ENCODE results near the gene HS3ST6. TPM values are rescaled to one million over a fixed set of nuclear protein-coding genes. Genes with fewer than 3 reads are reported as not detected.

The HS3ST6 gene
- total and polyA plus RNA-seq, 2 experiments from 2014 or later: 0.41 TPM; not detected in 1

GRCh38 chr16:1903220-1903574 is 15.0 kb downstream of the HS3ST6 start:
- Histone ChIP-seq H4K20me1 (ENCODE audit: insufficient read depth, poor library complexity, severe bottlenecking) (no peaks in the 10 kb centered on the region), H3K4me2 (no peak overlapping the region), H3K4me3 (no peak overlapping the region), H3K36me3 (replicated peaks; ENCODE audit: insufficient read depth, low read depth) (no peaks in the 10 kb centered on the region), H2AFZ (no peak overlapping the region), H3K4me1 (ENCODE audit: insufficient read depth) (peaks cover 3% of the 10 kb centered on the region), H3K27me3 (no peaks in the 10 kb centered on the region), H3K27ac (no peak overlapping the region), H3K9me3 (ENCODE audit: low read depth) (no peaks in the 10 kb centered on the region), H3K9me2 (replicated peaks; ENCODE audit: insufficient read depth) (no peaks in the 10 kb centered on the region), H3K79me2 (no peaks in the 10 kb centered on the region)
- 73% methylated on average over 13 of the region's 13 CpGs for WGBS (ENCODE audit: low lambda C conversion rate, missing lambda C conversion rate)
- TF ChIP-seq EZH2phosphoT487 (IDR thresholded peaks at IDR 0.05; ENCODE audit: low read depth, severe bottlenecking, unreplicated experiment): no peak
- TF ChIP-seq CTCF (IDR thresholded peaks at IDR 0.05; ENCODE audit: poor library complexity): no peak
- TF ChIP-seq EZH2 (IDR thresholded peaks at IDR 0.05; ENCODE audit: borderline replicate concordance): no peak
- DNase-seq (ENCODE audit: low spot score): no peak

- Histone ChIP-seq H3K9me3 (ENCODE audit: low read depth) (no peaks in the 10 kb centered on the region), H3K27me3 (no peaks in the 10 kb centered on the region), H3K36me3 (replicated peaks; ENCODE audit: insufficient read depth, low read depth) (no peaks in the 10 kb centered on the region), H3K79me2 (no peaks in the 10 kb centered on the region), H3K9me2 (replicated peaks; ENCODE audit: insufficient read depth) (no peaks in the 10 kb centered on the region), H4K20me1 (ENCODE audit: insufficient read depth, poor library complexity, severe bottlenecking) (no peaks in the 10 kb centered on the region), H2AFZ (no peak overlapping the region), H3K4me1 (ENCODE audit: insufficient read depth) (peaks cover 3% of the 10 kb centered on the region), H3K4me2 (no peak overlapping the region), H3K27ac (no peak overlapping the region), H3K4me3 (no peak overlapping the region)
- no peak for DNase-seq (ENCODE audit: low spot score)
- WGBS (ENCODE audit: low lambda C conversion rate, missing lambda C conversion rate): 84% methylated on average over 20 of the region's 20 CpGs
- TF ChIP-seq CTCF (IDR thresholded peaks at IDR 0.05; ENCODE audit: poor library complexity): no peak
These were observed 15.5 kb downstream of the HS3ST6 start for GRCh38 chr16:1902547-1903219.

- Histone ChIP-seq H3K79me2 (no peaks in the 10 kb centered on the region), H3K4me3 (no peak overlapping the region), H3K36me3 (replicated peaks; ENCODE audit: insufficient read depth, low read depth) (no peaks in the 10 kb centered on the region), H3K27ac (no peak overlapping the region), H2AFZ (no peak overlapping the region), H3K9me3 (ENCODE audit: low read depth) (no peaks in the 10 kb centered on the region), H4K20me1 (ENCODE audit: insufficient read depth, poor library complexity, severe bottlenecking) (no peaks in the 10 kb centered on the region), H3K4me1 (ENCODE audit: insufficient read depth) (peaks cover 3% of the 10 kb centered on the region), H3K9me2 (replicated peaks; ENCODE audit: insufficient read depth) (no peaks in the 10 kb centered on the region), H3K4me2 (peak overlapping the region; percentile 56), H3K27me3 (no peaks in the 10 kb centered on the region)
- TF ChIP-seq EZH2 (IDR thresholded peaks at IDR 0.05; ENCODE audit: borderline replicate concordance): no peak
- no peak for TF ChIP-seq CTCF (IDR thresholded peaks at IDR 0.05; ENCODE audit: poor library complexity)
- TF ChIP-seq EZH2phosphoT487 (IDR thresholded peaks at IDR 0.05; ENCODE audit: low read depth, severe bottlenecking, unreplicated experiment): no peak
- 64% methylated on average over 9 of the region's 9 CpGs for WGBS (ENCODE audit: low lambda C conversion rate, missing lambda C conversion rate)
- DNase-seq (ENCODE audit: low spot score): no peak
These were observed 17.8 kb downstream of the HS3ST6 start for GRCh38 chr16:1900452-1900774.
